ENCODE results near the gene GRN. TPM values are rescaled to one million over a fixed set of nuclear protein-coding genes. Genes with fewer than 3 reads are reported as not detected.
A peak's percentile ranks its signal among the peaks of the same experiment; 100 is the strongest.

The GRN gene
- polyA plus RNA-seq, 2 of the 4 experiments (the other 2 are of a cell fraction), result 111 to 197 TPM

GRCh38 chr17:44376124-44376523, 31.0 kb downstream of the GRN start:
- no peaks in the 10 kb centered on the region for H3K9me3 ChIP-seq
- DNase-seq (ENCODE audit: low read depth in 1 of 2, low spot score in 1 of 2), result peak in 1 of 2 experiments; percentile 80
- POLR2A ChIA-PET, result no interaction called here

GRCh38 chr17:44376779-44377178, 31.7 kb downstream of the GRN start:
- H3K4me2 ChIP-seq, result no peak overlapping the region
- no peak for ATAC-seq
- H3K27ac ChIP-seq, result no peak overlapping the region
- FAIRE-seq, result no peak
- DNase-seq (ENCODE audit: low read depth in 1 of 2, low spot score in 1 of 2), result no peak
- no peaks in the 10 kb centered on the region for H3K9me3 ChIP-seq
- WGBS (ENCODE audit: missing lambda C conversion rate), result 82% methylated on average over 12 of the region's 12 CpGs
- TF ChIP-seq ZC3H11A (IDR thresholded peaks at IDR 0.05) (no peak), HDAC2 (IDR thresholded peaks at IDR 0.05) (no peak), GATA3 (IDR thresholded peaks at IDR 0.05; ENCODE audit: borderline replicate concordance) (no peak), TFCP2L1 (CRISPR knock-in tag; IDR thresholded peaks at IDR 0.05) (no peak)
- CTCF ChIA-PET, result interaction anchor here (1.3 to 13.4 kb wide), 13 partner anchors 9 to 296 kb away, joined by 3 to 140 read pairs (median 9); partner anchors contain the start of gene FAM171A2
- H3K4me1 ChIP-seq, result no peaks in the 10 kb centered on the region
- POLR2A ChIA-PET, result no interaction called here
- no peak overlapping the region for H3K4me3 ChIP-seq

More at GRCh38 chr17:44376124-44376523, 31.0 kb downstream of the GRN start:
- Histone ChIP-seq H3K4me3 (no peak overlapping the region), H3K4me1 (no peaks in the 10 kb centered on the region), H3K4me2 (no peak overlapping the region), H3K27ac (no peak overlapping the region)
- CTCF ChIA-PET, result interaction anchor here (0.5 to 13.4 kb wide), 19 partner anchors 9 to 498 kb away, joined by 3 to 140 read pairs (median 6); partner anchors contain the start of gene FAM171A2
- no peak for TF ChIP-seq USF2 (IDR thresholded peaks at IDR 0.05)
- TF ChIP-seq ZSCAN20 (CRISPR knock-in tag; IDR thresholded peaks at IDR 0.05), result no peak
- no peak for TF ChIP-seq NR3C1 (IDR thresholded peaks at IDR 0.05)
- no peak for TF ChIP-seq FOXS1 (CRISPR knock-in tag; IDR thresholded peaks at IDR 0.05)
- TF ChIP-seq CTCF (IDR thresholded peaks at IDR 0.05), result peak; percentile 38; the same call in 2 of the 3 replicates
- FAIRE-seq (no peak), ATAC-seq (peak; percentile 36 to 82; a peak in 4 of 6 replicates)
- WGBS (ENCODE audit: missing lambda C conversion rate), result 53% methylated on average over 5 of the region's 5 CpGs

- ATAC-seq (no peak), DNase-seq (ENCODE audit: low read depth in 1 of 2, low spot score in 1 of 2) (no peak), FAIRE-seq (no peak)
- POLR2A ChIA-PET, result interaction anchor here (0.5 kb wide), 1 partner anchor 179 kb away, joined by 4 read pairs; the partner anchor contains the start of gene ATXN7L3
- H3K4me2 ChIP-seq, result no peak overlapping the region
- H3K27ac ChIP-seq, result no peak overlapping the region
- H3K4me1 ChIP-seq, result no peaks in the 10 kb centered on the region
- 70% methylated on average over 14 of the region's 14 CpGs for WGBS (ENCODE audit: missing lambda C conversion rate)
- CTCF ChIA-PET, result interaction anchor here (1.5 to 13.4 kb wide), 5 partner anchors 8 to 28 kb away, joined by 3 to 140 read pairs (median 8); partner anchors contain the start of gene FAM171A2
- no peak for TF ChIP-seq RARB (CRISPR knock-in tag; IDR thresholded peaks at IDR 0.05)
- no peak for TF ChIP-seq MYC (IDR thresholded peaks at IDR 0.05; ENCODE audit: borderline replicate concordance, low read length)
- no peak for TF ChIP-seq HOXB5 (CRISPR knock-in tag; IDR thresholded peaks at IDR 0.05)
- TF ChIP-seq HES2 (IDR thresholded peaks at IDR 0.05), result no peak
- TF ChIP-seq NFE2L2 (conservative IDR thresholded peaks at IDR 0.05; ENCODE audit: low read length), result no peak
- no peaks in the 10 kb centered on the region for H3K9me3 ChIP-seq
- no peak overlapping the region for H3K4me3 ChIP-seq
Observed at GRCh38 chr17:44378171-44378705, 33.1 kb downstream of the GRN start.

- no peak for ATAC-seq
- POLR2A ChIA-PET, result no interaction called here
- Histone ChIP-seq H3K9me3 (no peaks in the 10 kb centered on the region), H3K4me2 (no peak overlapping the region), H3K4me1 (no peaks in the 10 kb centered on the region), H3K27ac (no peak overlapping the region), H3K4me3 (no peak overlapping the region)
- CTCF ChIA-PET, result interaction anchor here (1.0 to 13.4 kb wide), 9 partner anchors 9 to 143 kb away, joined by 3 to 140 read pairs (median 4); partner anchors contain the start of genes FAM171A2, GRN and ITGA2B
- 75% methylated on average over 7 of the region's 10 CpGs for WGBS (ENCODE audit: missing lambda C conversion rate)
- FAIRE-seq, result no peak
- no peak for DNase-seq (ENCODE audit: low read depth in 1 of 2, low spot score in 1 of 2)
- TF ChIP-seq KDM1A (IDR thresholded peaks at IDR 0.05; ENCODE audit: low read depth) (no peak), CTCF (IDR thresholded peaks at IDR 0.05) (no peak), RNF2 (IDR thresholded peaks at IDR 0.05; ENCODE audit: borderline replicate concordance, low read depth) (no peak), GATA3 (IDR thresholded peaks at IDR 0.05; ENCODE audit: borderline replicate concordance) (no peak), MYC (IDR thresholded peaks at IDR 0.05; ENCODE audit: borderline replicate concordance, low read length) (no peak), RCOR1 (IDR thresholded peaks at IDR 0.05; ENCODE audit: low read depth, low read length) (no peak), BHLHE40 (IDR thresholded peaks at IDR 0.05; ENCODE audit: low read depth, low read length) (no peak), POLR2AphosphoS2 (conservative IDR thresholded peaks at IDR 0.05; ENCODE audit: low read length) (no peak), REST (IDR thresholded peaks at IDR 0.05) (no peak), CEBPB (IDR thresholded peaks at IDR 0.05) (no peak)
Observed at GRCh38 chr17:44379887-44380286, 34.8 kb downstream of the GRN start.

All from A549 (cell line).